DND-41 (cell line): ENCODE results near the gene EEFSEC.
A peak's percentile ranks its signal among the peaks of the same experiment; 100 is the strongest.

Experiments
- ATAC-seq: fragments of 200-7000 bp; cut with Tn5 transposase; 3 replicates; pipeline ENCODE4 v1.9.1; 2021; ENCODE audit warnings: low read depth; ENCODE audit not compliant: insufficient read depth
- DNase-seq: peaks from one replicate; pipeline ENCODE4 v3.0.0-alpha.2; 2020
- H2AFZ ChIP-seq: 2 replicates; pipeline ENCODE4 v1.6.0; 2012; ENCODE audit warnings: low read depth, low read length
- H3K27ac ChIP-seq: 2 replicates; pipeline ENCODE4 v1.5.1; 2012; ENCODE audit warnings: low read length, inconsistent platforms
- H3K27me3 ChIP-seq: fragments of 200-600 bp; sonication (generic); 2 replicates; pipeline ENCODE4 v1.6.0; 2012; ENCODE audit warnings: low read length, mild to moderate bottlenecking, inconsistent platforms; ENCODE audit not compliant: insufficient read depth, poor library complexity
- H3K36me3 ChIP-seq: 2 replicates; pipeline ENCODE4 v1.5.1; 2012; ENCODE audit warnings: low read length, inconsistent platforms; ENCODE audit not compliant: insufficient read depth
- H3K4me1 ChIP-seq: 2 replicates; pipeline ENCODE4 v1.5.1; 2012; ENCODE audit warnings: mild to moderate bottlenecking, low read length; ENCODE audit not compliant: insufficient read depth
- H3K4me2 ChIP-seq: 2 replicates; pipeline ENCODE4 v1.6.0; 2012; ENCODE audit warnings: mild to moderate bottlenecking, moderate library complexity, low read length, inconsistent platforms; ENCODE audit not compliant: insufficient read depth
- H3K4me3 ChIP-seq, 2 experiments: fragments of 200-600 bp in 1 of 2; shearing (Covaris generic) in 1 of 2; 2 replicates each; pipeline ENCODE4 v1.5.1; 2012 to 2016; ENCODE audit warnings: inconsistent platforms in 2 of 2, low read length in 2 of 2, mild to moderate bottlenecking in 2 of 2, low read depth in 1 of 2, moderate library complexity in 1 of 2
- H3K79me2 ChIP-seq: 2 replicates; pipeline ENCODE4 v1.6.0; 2012; ENCODE audit warnings: low read length, inconsistent platforms; ENCODE audit not compliant: insufficient read depth
- H3K9ac ChIP-seq: 2 replicates; pipeline ENCODE4 v1.6.0; 2012; ENCODE audit warnings: low read depth, mild to moderate bottlenecking, inconsistent platforms, low read length, moderate library complexity
- H3K9me3 ChIP-seq: 2 replicates; pipeline ENCODE4 v1.5.1; 2012; ENCODE audit warnings: low read length, moderate library complexity, mild to moderate bottlenecking, inconsistent platforms; ENCODE audit not compliant: insufficient read depth, severe bottlenecking
- H4K20me1 ChIP-seq: 2 replicates; pipeline ENCODE4 v1.6.0; 2012; ENCODE audit warnings: low read length; ENCODE audit not compliant: insufficient read depth
- CTCF ChIP-seq: IDR thresholded peaks from 2 replicates; pipeline ENCODE4 v1.5.1; 2012; ENCODE audit warnings: borderline replicate concordance, low read length, moderate library complexity, mild to moderate bottlenecking; ENCODE audit not compliant: poor library complexity, severe bottlenecking; ENCODE audit errors: extremely low read depth
- EZH2 ChIP-seq: IDR thresholded peaks from 3 replicates; pipeline ENCODE4 v1.6.1; 2012; ENCODE audit warnings: borderline replicate concordance, low read depth, mild to moderate bottlenecking, moderate library complexity, low read length, inconsistent platforms; ENCODE audit not compliant: severe bottlenecking

Gene EEFSEC

GRCh38 chr3:128173849-128174248, 20.6 kb downstream of the EEFSEC start:
- TF ChIP-seq CTCF (no peak), EZH2 (no peak)
- peaks cover 36% of the 10 kb centered on the region for H4K20me1 ChIP-seq
- no peaks in the 10 kb centered on the region; the same call in 1 of the 2 replicates for H3K4me1 ChIP-seq

GRCh38 chr3:128174675-128175590, 21.7 kb downstream of the EEFSEC start:
- Histone ChIP-seq H4K20me1 (peaks cover 32% of the 10 kb centered on the region), H3K9ac (no peak overlapping the region), H3K4me1 (no peaks in the 10 kb centered on the region; the same call in 1 of the 2 replicates), H3K27me3 (no peaks in the 10 kb centered on the region), H2AFZ (no peak overlapping the region), H3K9me3 (no peaks in the 10 kb centered on the region), H3K4me2 (no peak overlapping the region), H3K36me3 (no peaks in the 10 kb centered on the region), H3K79me2 (peaks cover 18% of the 10 kb centered on the region; the same call in 1 of the 2 replicates), H3K4me3 (no peak overlapping the region), H3K27ac (no peak overlapping the region)
- DNase-seq = no peak
- no peak for TF ChIP-seq EZH2
- TF ChIP-seq CTCF = no peak
- peak; percentile 33; the same call in 2 of the 3 replicates for ATAC-seq

More at GRCh38 chr3:128173849-128174248, 20.6 kb downstream of the EEFSEC start:
- H3K36me3 ChIP-seq = no peaks in the 10 kb centered on the region
- no peak overlapping the region for H3K27ac ChIP-seq
- no peak overlapping the region for H3K4me3 ChIP-seq
- no peak overlapping the region for H2AFZ ChIP-seq
- peaks cover 22% of the 10 kb centered on the region; the same call in 1 of the 2 replicates for H3K79me2 ChIP-seq
- H3K9ac ChIP-seq = no peak overlapping the region
- DNase-seq = no peak
- no peak overlapping the region for H3K4me2 ChIP-seq
- no peaks in the 10 kb centered on the region for H3K27me3 ChIP-seq
- ATAC-seq = no peak
- no peaks in the 10 kb centered on the region for H3K9me3 ChIP-seq

GRCh38 chr3:128175768-128176167, 22.5 kb downstream of the EEFSEC start:
- Histone ChIP-seq H3K79me2 (peaks cover 20% of the 10 kb centered on the region; the same call in 1 of the 2 replicates), H3K27me3 (no peaks in the 10 kb centered on the region), H3K4me1 (no peaks in the 10 kb centered on the region; the same call in 1 of the 2 replicates), H3K4me3 (no peak overlapping the region), H3K4me2 (no peak overlapping the region), H3K36me3 (no peaks in the 10 kb centered on the region), H3K9me3 (no peaks in the 10 kb centered on the region), H3K27ac (no peak overlapping the region), H3K9ac (no peak overlapping the region), H4K20me1 (peaks cover 36% of the 10 kb centered on the region), H2AFZ (no peak overlapping the region)
- TF ChIP-seq CTCF = no peak
- no peak for TF ChIP-seq EZH2
- no peak for ATAC-seq
- DNase-seq = no peak
